ENCODE measurements around the gene TMEM208. TPM values are rescaled to one million over a fixed set of nuclear protein-coding genes. Genes with fewer than 3 reads are reported as not detected.

The TMEM208 gene
- total and polyA plus RNA-seq, 9 donors, result 23.8 to 52.0 (median 32.1) TPM

- Histone ChIP-seq H3K27me3 (no peaks in the 10 kb centered on the region), H3K27ac (no peak overlapping the region), H3K36me3 (no peaks in the 10 kb centered on the region), H3K4me1 (ENCODE audit: insufficient read depth) (peaks cover 9% of the 10 kb centered on the region), H3K4me3 (no peak overlapping the region), H3K9me3 (no peaks in the 10 kb centered on the region)
- intact Hi-C loops (cut with DNase I), result no loop called here
- DNase-seq, result no peak
- 32 to 50% (median 39%) methylated on average over 7 of the region's 7 CpGs for WGBS, 3 donors
- no peak for TF ChIP-seq EP300 (IDR thresholded peaks at IDR 0.05)
- TF ChIP-seq CTCF (IDR thresholded peaks at IDR 0.05), result no peak
These were observed 15.3 kb upstream of the TMEM208 start for GRCh38 chr16:67211674-67212073.

DNA sequence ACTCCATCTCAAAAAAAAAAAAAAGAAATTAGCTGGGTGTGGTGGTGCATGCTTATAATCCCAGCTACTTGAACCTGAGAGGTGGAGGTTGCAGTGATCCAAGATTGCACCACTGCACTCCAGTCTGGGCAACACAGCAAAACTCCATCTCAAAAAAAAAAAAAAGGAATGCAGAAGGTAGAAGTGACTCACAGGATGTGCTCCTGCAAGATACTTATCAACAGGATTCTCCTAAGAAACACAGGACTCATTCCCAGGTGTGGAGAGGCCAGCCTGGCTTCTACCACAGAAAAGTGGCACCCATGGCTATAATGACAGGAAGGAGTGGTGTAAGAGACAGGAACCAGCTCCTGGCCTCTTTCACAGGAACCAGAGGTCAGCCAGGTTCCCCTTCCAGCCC lies 14.2 kb upstream of the TMEM208 start:
- Histone ChIP-seq H3K4me3 (no peak overlapping the region), H3K9me3 (no peaks in the 10 kb centered on the region), H3K27ac (no peak overlapping the region), H3K27me3 (no peaks in the 10 kb centered on the region), H3K4me1 (ENCODE audit: insufficient read depth) (peaks cover 2% of the 10 kb centered on the region), H3K36me3 (no peaks in the 10 kb centered on the region)
- no peak for DNase-seq
- TF ChIP-seq POLR2A (IDR thresholded peaks at IDR 0.05) (no peak), CTCF (IDR thresholded peaks at IDR 0.05) (no peak)
- intact Hi-C loops (cut with DNase I), result no loop called here

DNA sequence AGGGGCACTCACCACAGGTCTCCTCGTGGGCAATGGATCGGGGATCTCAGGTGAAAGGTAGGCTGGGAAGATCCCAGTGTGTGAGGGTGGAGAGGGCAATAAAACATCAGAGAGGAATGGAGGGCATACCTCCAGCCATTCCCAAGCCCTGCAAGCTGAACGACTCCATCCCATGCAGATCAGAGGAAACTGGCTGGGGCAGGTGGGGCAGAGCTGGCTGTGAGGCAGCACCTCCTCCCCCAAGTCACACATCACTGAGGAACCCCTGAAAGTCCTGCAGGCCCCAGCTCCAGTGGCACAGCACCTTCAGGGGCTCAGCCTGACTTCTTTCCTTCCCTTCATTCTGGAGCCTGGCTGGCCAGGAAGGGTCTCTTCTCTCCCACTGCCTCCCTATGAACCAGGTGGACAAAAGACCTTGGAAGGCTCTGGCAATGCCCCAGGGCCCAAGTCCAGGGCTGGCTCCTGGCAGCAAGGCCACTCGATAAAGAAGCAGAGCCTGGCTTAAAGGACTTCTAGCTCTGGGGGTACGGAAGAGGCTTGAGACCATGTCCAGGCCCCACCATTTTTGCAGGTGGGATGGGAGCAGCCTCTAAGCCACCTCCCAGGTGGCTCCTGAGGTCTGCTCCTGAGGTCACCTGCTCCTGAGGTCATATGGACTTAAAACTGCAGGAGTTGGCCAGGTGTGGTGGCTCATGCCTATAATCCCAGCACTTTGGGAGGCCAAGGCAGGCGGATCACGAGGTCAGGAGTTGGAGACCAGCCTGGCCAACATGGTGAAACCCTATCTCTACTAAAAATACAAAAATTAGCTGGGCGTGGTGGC lies 13.5 kb upstream of the TMEM208 start:
- DNase-seq, result no peak
- Histone ChIP-seq H3K27ac (no peak overlapping the region), H3K36me3 (no peaks in the 10 kb centered on the region), H3K4me1 (ENCODE audit: insufficient read depth) (no peaks in the 10 kb centered on the region), H3K4me3 (no peak overlapping the region), H3K27me3 (no peaks in the 10 kb centered on the region), H3K9me3 (no peaks in the 10 kb centered on the region)
- intact Hi-C loops (cut with DNase I), result no loop called here
- 64 to 71% (median 68%) methylated on average over 8 of the region's 8 CpGs for WGBS, 3 donors
- no peak for TF ChIP-seq EP300 (IDR thresholded peaks at IDR 0.05)
- no peak for TF ChIP-seq CTCF (IDR thresholded peaks at IDR 0.05)
- TF ChIP-seq POLR2A (IDR thresholded peaks at IDR 0.05), result no peak

DNA sequence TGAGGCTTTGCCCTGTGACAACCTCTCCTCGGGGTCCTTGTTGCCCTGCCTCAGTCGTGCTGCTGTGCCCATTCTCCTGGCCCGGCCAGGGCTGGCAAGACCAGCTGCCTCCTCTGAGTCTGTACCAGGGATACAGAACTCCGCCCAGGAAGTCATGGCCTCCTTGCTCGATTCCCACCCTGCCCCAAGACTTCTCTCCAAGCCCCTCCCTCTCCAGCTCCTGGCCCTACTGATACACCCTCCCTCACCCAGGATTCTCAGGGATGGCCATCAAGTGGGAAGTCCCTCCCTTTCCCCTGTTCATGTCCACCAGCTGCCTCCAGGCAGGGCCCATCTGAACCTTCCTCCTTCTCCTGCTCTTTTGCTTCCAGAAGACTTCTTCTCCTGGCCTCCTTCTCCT lies 11.2 kb upstream of the TMEM208 start:
- no peaks in the 10 kb centered on the region for H3K36me3 ChIP-seq
- H3K9me3 ChIP-seq, result no peaks in the 10 kb centered on the region
- WGBS, 3 donors, result 68 to 71% (median 70%) methylated on average over 5 of the region's 5 CpGs
- DNase-seq, result no peak
- no peak overlapping the region for H3K4me3 ChIP-seq
- H3K27ac ChIP-seq, result no peak overlapping the region
- TF ChIP-seq POLR2A (IDR thresholded peaks at IDR 0.05) (no peak), CTCF (IDR thresholded peaks at IDR 0.05) (no peak), EP300 (IDR thresholded peaks at IDR 0.05) (no peak)
- intact Hi-C loops (cut with DNase I), result no loop called here
- no peaks in the 10 kb centered on the region for H3K4me1 ChIP-seq (ENCODE audit: insufficient read depth)
- H3K27me3 ChIP-seq, result no peaks in the 10 kb centered on the region
